Measurements from ENCODE around the gene TEX19. TPM values are rescaled to one million over a fixed set of nuclear protein-coding genes. Genes with fewer than 3 reads are reported as not detected.

The TEX19 gene
- total and polyA plus RNA-seq, 4 donors, result 0.03 TPM; not detected in 3

DNA sequence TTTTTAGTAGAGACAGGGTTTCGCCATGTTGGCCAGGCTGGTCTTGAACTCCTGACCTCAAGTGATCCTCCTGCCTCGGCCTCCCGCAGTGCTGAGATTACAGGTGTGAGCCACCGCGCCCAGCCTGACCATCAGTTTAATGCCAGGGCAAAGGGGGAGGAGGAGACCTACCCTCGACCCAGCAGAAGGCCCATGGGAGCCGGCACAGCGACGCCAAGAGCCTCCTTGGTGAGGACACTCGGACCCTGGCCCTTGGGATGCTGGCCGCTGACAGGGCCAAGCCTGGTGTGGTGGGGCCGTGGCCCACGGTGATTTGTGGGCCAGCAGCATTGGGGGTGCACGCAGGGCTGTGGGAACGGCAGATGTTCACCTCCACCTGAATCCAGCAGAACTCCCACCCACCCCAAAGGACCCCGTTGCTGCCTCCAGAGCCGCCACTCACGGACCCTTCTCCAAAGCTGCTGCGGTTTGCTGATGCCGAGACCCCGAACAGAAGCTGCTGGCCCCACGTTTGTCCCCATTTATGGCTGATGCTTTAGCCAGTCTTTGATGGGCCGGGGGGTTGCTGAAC lies 32.5 kb downstream of the TEX19 start:
- DNase-seq, result no peak
- no peaks in the 10 kb centered on the region for H3K9me3 ChIP-seq (ENCODE audit: control insufficient read depth in 4 of 4, insufficient read depth in 3 of 4, low read length in 3 of 4)
- no peaks in the 10 kb centered on the region for H3K27me3 ChIP-seq (ENCODE audit: control insufficient read depth in 3 of 3, insufficient read depth in 3 of 3, low read length in 2 of 3)
- H3K27ac ChIP-seq (ENCODE audit: low read depth in 1 of 2, low read length in 1 of 2), result no peak overlapping the region
- no peak overlapping the region for H3K4me3 ChIP-seq
- H3K4me1 ChIP-seq (ENCODE audit: control insufficient read depth in 5 of 5, insufficient read depth in 5 of 5, low read length in 5 of 5), result peaks cover 0 to 11% (median 2%) of the 10 kb centered on the region in 5 donors
- TF ChIP-seq, protein P1, sequence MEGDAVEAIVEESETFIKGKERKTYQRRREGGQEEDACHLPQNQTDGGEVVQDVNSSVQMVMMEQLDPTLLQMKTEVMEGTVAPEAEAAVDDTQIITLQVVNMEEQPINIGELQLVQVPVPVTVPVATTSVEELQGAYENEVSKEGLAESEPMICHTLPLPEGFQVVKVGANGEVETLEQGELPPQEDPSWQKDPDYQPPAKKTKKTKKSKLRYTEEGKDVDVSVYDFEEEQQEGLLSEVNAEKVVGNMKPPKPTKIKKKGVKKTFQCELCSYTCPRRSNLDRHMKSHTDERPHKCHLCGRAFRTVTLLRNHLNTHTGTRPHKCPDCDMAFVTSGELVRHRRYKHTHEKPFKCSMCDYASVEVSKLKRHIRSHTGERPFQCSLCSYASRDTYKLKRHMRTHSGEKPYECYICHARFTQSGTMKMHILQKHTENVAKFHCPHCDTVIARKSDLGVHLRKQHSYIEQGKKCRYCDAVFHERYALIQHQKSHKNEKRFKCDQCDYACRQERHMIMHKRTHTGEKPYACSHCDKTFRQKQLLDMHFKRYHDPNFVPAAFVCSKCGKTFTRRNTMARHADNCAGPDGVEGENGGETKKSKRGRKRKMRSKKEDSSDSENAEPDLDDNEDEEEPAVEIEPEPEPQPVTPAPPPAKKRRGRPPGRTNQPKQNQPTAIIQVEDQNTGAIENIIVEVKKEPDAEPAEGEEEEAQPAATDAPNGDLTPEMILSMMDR (IDR thresholded peaks at IDR 0.05; ENCODE audit: control extremely low read depth, extremely low read depth), result no peak
- no peak for ATAC-seq (ENCODE audit: insufficient read depth, low FRiP score)
- H3K9ac ChIP-seq (ENCODE audit: insufficient read depth in 1 of 2, low read length in 2 of 2), result no peak overlapping the region
- H3K36me3 ChIP-seq (ENCODE audit: control insufficient read depth in 4 of 4, insufficient read depth in 4 of 4, low read length in 4 of 4), result peaks cover 0 to 24% (median 8%) of the 10 kb centered on the region in 4 donors
- 95 to 97% methylated on average over 23 of the region's 23 CpGs for WGBS, 2 donors

DNA sequence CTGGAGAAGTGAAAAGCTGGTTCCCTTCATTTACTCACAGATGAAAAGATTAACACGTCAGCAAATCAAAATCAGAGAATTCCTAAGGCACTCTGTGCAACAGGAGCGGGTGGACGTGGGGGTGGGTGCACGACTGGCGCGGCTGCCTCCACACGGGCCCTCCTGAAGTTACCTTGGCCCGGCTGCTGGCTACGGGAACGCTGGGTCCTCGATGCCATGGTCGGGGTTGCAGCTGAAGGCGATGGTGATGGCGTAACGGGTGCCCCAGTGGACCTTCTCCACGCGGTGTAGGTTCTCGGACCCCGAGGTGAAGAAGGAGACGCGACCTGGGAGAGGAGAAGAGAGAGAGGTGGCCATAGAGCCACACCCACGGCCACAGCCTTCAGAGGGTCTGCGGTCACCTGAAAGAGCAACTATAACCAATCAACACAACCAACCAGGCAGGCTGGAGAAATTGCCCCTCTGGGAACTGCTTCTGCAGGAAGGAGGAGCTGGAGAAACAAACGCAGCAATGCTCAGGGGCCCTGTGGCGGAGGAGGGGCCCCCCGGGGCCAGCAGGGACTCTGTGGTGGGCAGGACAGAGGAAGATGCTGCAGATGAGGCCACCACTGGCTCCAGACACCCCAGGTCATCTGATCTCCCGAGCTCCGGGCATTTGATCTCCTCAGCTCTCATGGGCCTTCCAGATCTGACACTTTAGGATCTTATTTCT lies 33.3 kb downstream of the TEX19 start:
- Histone ChIP-seq H3K36me3 (ENCODE audit: control insufficient read depth in 4 of 4, insufficient read depth in 4 of 4, low read length in 4 of 4) (peaks cover 0 to 26% (median 8%) of the 10 kb centered on the region in 4 donors), H3K4me1 (ENCODE audit: control insufficient read depth in 5 of 5, insufficient read depth in 5 of 5, low read length in 5 of 5) (peaks cover 0 to 3% (median 0%) of the 10 kb centered on the region in 5 donors), H3K27me3 (ENCODE audit: control insufficient read depth in 3 of 3, insufficient read depth in 3 of 3, low read length in 2 of 3) (no peaks in the 10 kb centered on the region), H3K9ac (ENCODE audit: insufficient read depth in 1 of 2, low read length in 2 of 2) (no peak overlapping the region), H3K9me3 (ENCODE audit: control insufficient read depth in 4 of 4, insufficient read depth in 3 of 4, low read length in 3 of 4) (no peaks in the 10 kb centered on the region), H3K4me3 (no peak overlapping the region), H3K27ac (ENCODE audit: low read depth in 1 of 2, low read length in 1 of 2) (no peak overlapping the region)
- TF ChIP-seq, protein P1 (IDR thresholded peaks at IDR 0.05; ENCODE audit: control extremely low read depth, extremely low read depth), result no peak
- ATAC-seq (ENCODE audit: insufficient read depth, low FRiP score), result no peak
- 93% methylated on average over 28 of the region's 28 CpGs for WGBS, 2 donors
- no peak for DNase-seq

DNA sequence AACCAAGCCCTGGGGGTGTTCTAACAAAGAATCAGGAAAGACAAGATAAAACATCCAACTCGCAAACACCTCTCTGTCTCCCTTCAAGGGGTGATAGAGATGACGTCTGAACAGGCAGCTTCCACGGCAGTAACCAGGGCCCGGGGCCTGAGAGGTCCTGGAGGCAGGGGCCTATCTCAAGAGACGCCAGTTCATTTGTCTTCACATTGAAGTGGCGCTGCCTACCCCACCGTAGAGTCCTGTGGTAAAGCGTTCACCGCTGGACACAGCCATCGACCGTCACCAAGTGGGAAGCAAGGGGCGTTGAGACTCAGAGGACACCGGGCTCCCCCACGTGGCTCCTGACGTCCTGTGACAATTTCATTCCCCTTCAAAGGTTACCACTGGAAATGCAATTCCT lies 33.9 kb downstream of the TEX19 start:
- H3K9ac ChIP-seq (ENCODE audit: insufficient read depth in 1 of 2, low read length in 2 of 2), result no peak overlapping the region
- H3K9me3 ChIP-seq (ENCODE audit: control insufficient read depth in 4 of 4, insufficient read depth in 3 of 4, low read length in 3 of 4), result no peaks in the 10 kb centered on the region
- no peak overlapping the region for H3K27ac ChIP-seq (ENCODE audit: low read depth in 1 of 2, low read length in 1 of 2)
- DNase-seq (no peak), ATAC-seq (ENCODE audit: insufficient read depth, low FRiP score) (no peak)
- H3K27me3 ChIP-seq (ENCODE audit: control insufficient read depth in 3 of 3, insufficient read depth in 3 of 3, low read length in 2 of 3), result no peaks in the 10 kb centered on the region
- H3K36me3 ChIP-seq (ENCODE audit: control insufficient read depth in 4 of 4, insufficient read depth in 4 of 4, low read length in 4 of 4), result peaks cover 0 to 29% (median 8%) of the 10 kb centered on the region in 4 donors
- H3K4me3 ChIP-seq, result no peak overlapping the region
- WGBS, 2 donors, result 91 to 92% methylated on average over 15 of the region's 15 CpGs
- peaks cover 0 to 3% (median 0%) of the 10 kb centered on the region in 5 donors for H3K4me1 ChIP-seq (ENCODE audit: control insufficient read depth in 5 of 5, insufficient read depth in 5 of 5, low read length in 5 of 5)
- TF ChIP-seq, protein P1 (IDR thresholded peaks at IDR 0.05; ENCODE audit: control extremely low read depth, extremely low read depth), result no peak

Data from lung (tissue), 12 donors.